Measurements from ENCODE around the gene KIF19.
A peak's percentile ranks its signal among the peaks of the same experiment; 100 is the strongest.

Gene KIF19

DNA sequence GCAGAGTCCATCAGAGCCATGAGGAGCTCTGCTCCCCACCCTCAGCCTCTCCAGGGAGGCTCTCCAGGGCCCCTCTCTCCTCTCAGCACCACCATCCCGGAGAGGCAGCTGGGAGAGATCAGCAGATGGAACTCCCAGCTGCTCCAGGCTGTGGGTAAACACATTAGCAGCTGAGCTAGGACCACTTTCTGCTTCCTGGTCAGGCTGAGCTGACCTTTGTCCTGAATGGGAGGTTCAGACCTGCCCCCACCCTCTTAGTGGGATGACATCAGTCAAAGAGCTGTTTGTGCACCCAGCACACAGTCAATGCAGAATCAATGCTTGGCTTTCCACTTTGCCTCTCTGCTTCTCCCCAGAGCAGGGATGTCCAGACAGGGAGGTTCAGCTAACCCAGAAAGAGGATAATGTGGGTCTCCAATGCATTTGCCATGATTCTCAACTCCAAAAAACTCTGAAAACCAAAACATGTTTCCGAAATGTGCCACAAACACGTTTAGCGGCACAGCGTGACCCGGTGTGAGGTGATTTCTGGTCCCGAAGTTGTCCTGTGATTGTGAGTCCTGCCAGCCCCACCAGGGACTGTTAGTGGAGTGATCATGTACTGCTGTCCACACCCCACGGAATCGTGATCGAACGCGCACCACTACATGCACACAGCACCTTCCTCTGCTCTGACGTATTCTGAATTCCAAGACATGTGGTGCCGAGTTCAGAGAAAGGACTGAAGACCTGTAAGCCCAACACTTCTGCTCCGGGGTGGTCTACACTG, 48.0 kb downstream of the KIF19 start:
- no peak for DNase-seq (ENCODE audit: low read depth)
- TF ChIP-seq, protein P1, sequence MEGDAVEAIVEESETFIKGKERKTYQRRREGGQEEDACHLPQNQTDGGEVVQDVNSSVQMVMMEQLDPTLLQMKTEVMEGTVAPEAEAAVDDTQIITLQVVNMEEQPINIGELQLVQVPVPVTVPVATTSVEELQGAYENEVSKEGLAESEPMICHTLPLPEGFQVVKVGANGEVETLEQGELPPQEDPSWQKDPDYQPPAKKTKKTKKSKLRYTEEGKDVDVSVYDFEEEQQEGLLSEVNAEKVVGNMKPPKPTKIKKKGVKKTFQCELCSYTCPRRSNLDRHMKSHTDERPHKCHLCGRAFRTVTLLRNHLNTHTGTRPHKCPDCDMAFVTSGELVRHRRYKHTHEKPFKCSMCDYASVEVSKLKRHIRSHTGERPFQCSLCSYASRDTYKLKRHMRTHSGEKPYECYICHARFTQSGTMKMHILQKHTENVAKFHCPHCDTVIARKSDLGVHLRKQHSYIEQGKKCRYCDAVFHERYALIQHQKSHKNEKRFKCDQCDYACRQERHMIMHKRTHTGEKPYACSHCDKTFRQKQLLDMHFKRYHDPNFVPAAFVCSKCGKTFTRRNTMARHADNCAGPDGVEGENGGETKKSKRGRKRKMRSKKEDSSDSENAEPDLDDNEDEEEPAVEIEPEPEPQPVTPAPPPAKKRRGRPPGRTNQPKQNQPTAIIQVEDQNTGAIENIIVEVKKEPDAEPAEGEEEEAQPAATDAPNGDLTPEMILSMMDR (IDR thresholded peaks at IDR 0.05; ENCODE audit: insufficient read depth, low read depth, low read length, missing control alignments): no peak

DNA sequence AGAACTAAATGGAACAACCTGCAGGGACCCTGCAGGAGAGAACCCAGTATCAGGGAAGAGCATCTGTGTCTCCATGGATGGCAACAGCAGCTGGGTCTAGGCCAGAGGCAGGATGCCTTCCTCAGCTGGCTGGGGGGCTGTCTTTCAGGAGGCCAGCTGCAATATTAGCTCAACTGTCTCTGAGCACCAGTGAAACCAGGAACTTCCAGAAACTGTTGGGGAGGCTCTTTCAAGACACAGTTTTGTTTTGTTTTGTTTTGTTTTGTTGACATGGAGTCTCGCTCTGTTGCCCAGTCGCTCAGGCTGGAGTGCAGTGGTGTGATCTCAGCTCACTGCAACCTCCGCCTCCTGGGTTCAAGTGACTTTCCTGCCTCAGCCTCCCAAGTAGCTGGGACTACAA, 48.8 kb downstream of the KIF19 start:
- DNase-seq (ENCODE audit: low read depth): no peak
- TF ChIP-seq, protein P1 (IDR thresholded peaks at IDR 0.05; ENCODE audit: insufficient read depth, low read depth, low read length, missing control alignments): no peak
- no peak overlapping the region for H3K4me3 ChIP-seq (ENCODE audit: low read length)

More for the DNA sequence above, 48.0 kb downstream of the KIF19 start:
- no peak overlapping the region for H3K4me3 ChIP-seq (ENCODE audit: low read length)

GRCh38 chr17:74379495-74380085, 53.6 kb downstream of the KIF19 start:
- no peak overlapping the region for H3K4me3 ChIP-seq (ENCODE audit: low read length)
- DNase-seq (ENCODE audit: low read depth): peak; percentile 65
- TF ChIP-seq, protein P1 (IDR thresholded peaks at IDR 0.05; ENCODE audit: insufficient read depth, low read depth, low read length, missing control alignments): peak; percentile 79

DNA sequence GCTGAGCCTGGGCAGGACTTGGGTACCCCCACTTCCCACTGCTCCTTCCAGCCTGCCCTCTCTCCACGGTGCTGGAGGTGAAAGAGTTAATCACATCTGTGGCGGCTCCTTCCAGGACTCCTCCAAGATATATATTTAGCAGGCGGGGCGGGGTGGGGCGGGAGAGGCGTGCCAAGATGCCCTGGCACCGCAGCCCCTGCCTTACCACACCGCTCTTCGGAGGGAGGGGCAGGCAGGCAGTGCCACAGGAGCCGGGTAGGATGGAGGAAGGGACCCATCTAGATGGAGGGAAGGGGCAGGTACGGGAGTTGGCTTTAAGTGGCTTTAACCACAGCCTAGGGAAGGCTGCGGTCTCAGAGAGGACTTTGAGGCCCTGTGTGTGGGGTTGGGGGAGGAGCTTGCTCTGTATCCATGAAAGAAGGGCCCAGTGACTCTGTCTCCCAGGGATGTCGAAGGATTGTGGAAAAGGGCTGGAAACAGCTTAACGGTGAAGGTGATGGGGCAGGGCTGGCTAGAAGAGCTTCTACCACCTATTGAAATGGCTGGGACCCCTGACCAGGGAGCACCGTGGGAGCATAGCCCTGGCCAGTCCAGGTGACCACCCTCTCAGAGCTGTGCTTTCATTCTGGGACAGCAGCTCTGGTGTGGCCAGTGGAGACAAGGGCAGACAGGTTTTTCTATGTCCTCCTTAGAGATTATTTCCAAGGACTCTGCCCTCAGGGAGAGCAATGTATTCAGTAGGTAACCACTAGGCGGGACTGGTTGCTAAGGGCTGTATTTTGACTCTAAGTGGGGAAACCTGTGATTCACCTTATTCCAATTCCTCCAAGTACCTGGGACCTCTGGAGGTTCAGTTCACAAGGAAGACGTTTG, 54.3 kb downstream of the KIF19 start:
- no peak overlapping the region for H3K4me3 ChIP-seq (ENCODE audit: low read length)
- peak; percentile 48 for DNase-seq (ENCODE audit: low read depth)
- TF ChIP-seq, protein P1 (IDR thresholded peaks at IDR 0.05; ENCODE audit: insufficient read depth, low read depth, low read length, missing control alignments): peak; percentile 37

GRCh38 chr17:74380959-74381808, 55.2 kb downstream of the KIF19 start:
- H3K4me3 ChIP-seq (ENCODE audit: low read length): no peak overlapping the region
- TF ChIP-seq, protein P1 (IDR thresholded peaks at IDR 0.05; ENCODE audit: insufficient read depth, low read depth, low read length, missing control alignments): no peak
- DNase-seq (ENCODE audit: low read depth): no peak

- TF ChIP-seq, protein P1 (IDR thresholded peaks at IDR 0.05; ENCODE audit: insufficient read depth, low read depth, low read length, missing control alignments): no peak
- H3K4me3 ChIP-seq (ENCODE audit: low read length): no peak overlapping the region
- no peak for DNase-seq (ENCODE audit: low read depth)
Measured at GRCh38 chr17:74383141-74383540, 57.1 kb downstream of the KIF19 start.

Data from epithelial cell of esophagus (primary cell).